ENCODE data around the gene SRP68. TPM values are rescaled to one million over a fixed set of nuclear protein-coding genes. Genes with fewer than 3 reads are reported as not detected.

Gene SRP68
- total and polyA plus RNA-seq, 9 of the 15 experiments (the other 6 are each of a cell fraction or from before 2014, with no cell fraction given), result 29.4 to 92.6 (median 36.2) TPM

GRCh38 chr17:76000016-76000754, 72.1 kb downstream of the SRP68 start (continued):
- TF ChIP-seq, protein P1, sequence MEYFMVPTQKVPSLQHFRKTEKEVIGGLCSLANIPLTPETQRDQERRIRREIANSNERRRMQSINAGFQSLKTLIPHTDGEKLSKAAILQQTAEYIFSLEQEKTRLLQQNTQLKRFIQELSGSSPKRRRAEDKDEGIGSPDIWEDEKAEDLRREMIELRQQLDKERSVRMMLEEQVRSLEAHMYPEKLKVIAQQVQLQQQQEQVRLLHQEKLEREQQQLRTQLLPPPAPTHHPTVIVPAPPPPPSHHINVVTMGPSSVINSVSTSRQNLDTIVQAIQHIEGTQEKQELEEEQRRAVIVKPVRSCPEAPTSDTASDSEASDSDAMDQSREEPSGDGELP (CRISPR knock-in tag; IDR thresholded peaks at IDR 0.05; ENCODE audit: borderline replicate concordance), result peak; percentile 40; the same call in 1 of the 2 replicates
- TF ChIP-seq CREM (IDR thresholded peaks at IDR 0.05; ENCODE audit: low read depth), result peak; percentile 23; the same call in 1 of the 2 replicates
- TF ChIP-seq TAF1 (IDR thresholded peaks at IDR 0.05; ENCODE audit: control insufficient read depth, extremely low read depth, insufficient read depth, low read length, severe bottlenecking), result peak; percentile 14
- peak; percentile 77 for TF ChIP-seq MYC (IDR thresholded peaks at IDR 0.05; ENCODE audit: low read depth, low read length)
- no peak for TF ChIP-seq MYC (CRISPR knock-in tag; IDR thresholded peaks at IDR 0.05; ENCODE audit: borderline replicate concordance, low read depth)
- TF ChIP-seq XRCC5 (IDR thresholded peaks at IDR 0.05; ENCODE audit: low read depth, low read length), result peak; percentile 75; the same call in 1 of the 2 replicates
- 0 out of 2 replicates have a peak, but pooled peaks have one; percentile 52 for TF ChIP-seq STAG1 (CRISPR knock-in tag; IDR thresholded peaks at IDR 0.05; ENCODE audit: borderline replicate concordance)
- no peak for TF ChIP-seq KLF1 (tag; IDR thresholded peaks at IDR 0.05)
- peak; percentile 50; the same call in 1 of the 2 replicates for TF ChIP-seq SMC3 (conservative IDR thresholded peaks at IDR 0.05; ENCODE audit: insufficient read depth, low read depth, low read length)
